ENCODE data around the gene CCDC68.

GRCh38 chr18:54873884-54874255, 85.4 kb downstream of the CCDC68 start:
- TF ChIP-seq CTCF (IDR thresholded peaks at IDR 0.05), result no peak
- TF ChIP-seq POLR2A (IDR thresholded peaks at IDR 0.05), result no peak

Measured in Peyer's patch (tissue), 4 donors.